Measurements from ENCODE around the gene ELOVL2. TPM values are rescaled to one million over a fixed set of nuclear protein-coding genes. Genes with fewer than 3 reads are reported as not detected.

The ELOVL2 gene
- total RNA-seq, 4 donors from 2014 or later, result 0.17 to 0.19 (median 0.18) TPM; not detected in 1

DNA sequence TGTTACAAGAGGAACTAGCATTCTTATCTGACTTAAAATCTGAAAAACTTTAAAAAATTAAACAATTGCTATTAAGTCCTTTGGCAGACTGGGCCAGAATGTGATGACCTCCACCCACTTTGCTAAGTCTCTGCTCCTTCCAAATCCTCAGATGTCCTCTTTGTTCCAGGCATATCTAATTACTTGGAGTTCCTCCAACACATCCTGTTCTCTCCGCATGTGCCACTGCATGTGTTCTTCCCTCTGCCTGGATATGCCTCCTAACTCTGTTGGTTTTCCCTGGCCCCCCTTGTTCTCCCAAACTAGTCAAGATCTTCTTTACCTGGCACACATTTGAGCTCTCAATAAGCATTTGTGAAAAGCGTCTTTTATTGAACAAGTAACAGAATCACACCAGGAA is 23.1 kb downstream of the ELOVL2 start:
- WGBS, result 37% methylated on average over 2 of the region's 2 CpGs
- H3K4me1 ChIP-seq, result peaks cover 5% of the 10 kb centered on the region
- no peak for TF ChIP-seq EP300 (IDR thresholded peaks at IDR 0.05)
- no peak for TF ChIP-seq POLR2AphosphoS5 (IDR thresholded peaks at IDR 0.05)
- TF ChIP-seq POLR2A (IDR thresholded peaks at IDR 0.05), result no peak
- TF ChIP-seq, protein P1, sequence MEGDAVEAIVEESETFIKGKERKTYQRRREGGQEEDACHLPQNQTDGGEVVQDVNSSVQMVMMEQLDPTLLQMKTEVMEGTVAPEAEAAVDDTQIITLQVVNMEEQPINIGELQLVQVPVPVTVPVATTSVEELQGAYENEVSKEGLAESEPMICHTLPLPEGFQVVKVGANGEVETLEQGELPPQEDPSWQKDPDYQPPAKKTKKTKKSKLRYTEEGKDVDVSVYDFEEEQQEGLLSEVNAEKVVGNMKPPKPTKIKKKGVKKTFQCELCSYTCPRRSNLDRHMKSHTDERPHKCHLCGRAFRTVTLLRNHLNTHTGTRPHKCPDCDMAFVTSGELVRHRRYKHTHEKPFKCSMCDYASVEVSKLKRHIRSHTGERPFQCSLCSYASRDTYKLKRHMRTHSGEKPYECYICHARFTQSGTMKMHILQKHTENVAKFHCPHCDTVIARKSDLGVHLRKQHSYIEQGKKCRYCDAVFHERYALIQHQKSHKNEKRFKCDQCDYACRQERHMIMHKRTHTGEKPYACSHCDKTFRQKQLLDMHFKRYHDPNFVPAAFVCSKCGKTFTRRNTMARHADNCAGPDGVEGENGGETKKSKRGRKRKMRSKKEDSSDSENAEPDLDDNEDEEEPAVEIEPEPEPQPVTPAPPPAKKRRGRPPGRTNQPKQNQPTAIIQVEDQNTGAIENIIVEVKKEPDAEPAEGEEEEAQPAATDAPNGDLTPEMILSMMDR (IDR thresholded peaks at IDR 0.05), result no peak
- H3K27ac ChIP-seq, result no peak overlapping the region
- H3K9me3 ChIP-seq, result no peaks in the 10 kb centered on the region
- H3K36me3 ChIP-seq, result no peaks in the 10 kb centered on the region
- no peak overlapping the region for H3K4me3 ChIP-seq
- DNase-seq (ENCODE audit: low spot score in 2 of 2), result no peak
- H3K27me3 ChIP-seq, result peaks cover 4% of the 10 kb centered on the region

DNA sequence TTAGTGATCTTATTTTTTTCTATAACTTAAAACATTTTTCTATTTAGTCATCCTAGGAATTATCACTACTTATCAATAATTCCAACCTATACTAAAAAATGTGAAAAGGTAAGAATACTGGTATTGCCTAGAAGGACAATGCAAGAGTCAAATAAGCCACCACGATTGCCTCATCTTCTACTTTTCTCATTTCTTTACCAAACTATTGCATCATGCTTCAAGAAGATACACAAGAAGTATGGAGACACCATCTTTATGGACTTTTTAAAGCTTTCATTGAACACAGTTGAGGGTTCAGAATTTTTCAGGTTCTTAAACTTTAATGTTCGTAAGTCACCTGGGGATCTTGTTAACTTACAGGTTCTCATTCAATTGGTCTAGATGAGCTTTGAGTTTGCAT is 25.9 kb downstream of the ELOVL2 start:
- Histone ChIP-seq H3K9me3 (no peaks in the 10 kb centered on the region), H3K4me1 (peaks cover 5% of the 10 kb centered on the region), H3K27me3 (peaks cover 10% of the 10 kb centered on the region), H3K36me3 (no peaks in the 10 kb centered on the region), H3K27ac (no peak overlapping the region), H3K4me3 (no peak overlapping the region)
- no peak for DNase-seq (ENCODE audit: low spot score in 2 of 2)
- 92% methylated on average over 2 of the region's 2 CpGs for WGBS
- TF ChIP-seq POLR2A (IDR thresholded peaks at IDR 0.05), result no peak

DNA sequence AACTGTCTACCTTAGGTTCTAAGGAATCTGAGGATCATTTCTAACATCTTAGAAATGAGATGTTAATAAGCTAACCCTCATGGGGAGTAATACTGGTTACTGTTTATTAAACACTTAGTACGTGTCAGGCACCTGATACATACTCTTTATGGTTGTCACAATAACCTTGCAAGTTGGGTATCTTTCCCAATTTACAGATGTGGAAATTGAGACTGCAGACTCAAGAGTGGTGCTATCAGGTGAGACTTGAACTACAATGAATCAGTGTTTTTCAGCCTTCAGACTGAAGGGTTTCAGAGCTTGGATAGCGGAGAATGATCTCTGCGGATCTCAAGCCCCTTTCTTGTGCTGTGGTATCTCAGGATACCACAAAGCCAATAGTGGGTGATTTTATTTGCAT is 27.0 kb downstream of the ELOVL2 start:
- Histone ChIP-seq H3K27me3 (peaks cover 10% of the 10 kb centered on the region), H3K27ac (no peak overlapping the region), H3K9me3 (no peaks in the 10 kb centered on the region), H3K4me3 (no peak overlapping the region), H3K36me3 (no peaks in the 10 kb centered on the region), H3K4me1 (peaks cover 6% of the 10 kb centered on the region)
- DNase-seq (ENCODE audit: low spot score in 2 of 2), result no peak
- 93% methylated on average over 3 of the region's 3 CpGs for WGBS
- TF ChIP-seq POLR2A (IDR thresholded peaks at IDR 0.05), result no peak
- no peak for TF ChIP-seq POLR2AphosphoS5 (IDR thresholded peaks at IDR 0.05)
- TF ChIP-seq EP300 (IDR thresholded peaks at IDR 0.05), result no peak
- TF ChIP-seq, protein P1 (IDR thresholded peaks at IDR 0.05), result no peak

DNA sequence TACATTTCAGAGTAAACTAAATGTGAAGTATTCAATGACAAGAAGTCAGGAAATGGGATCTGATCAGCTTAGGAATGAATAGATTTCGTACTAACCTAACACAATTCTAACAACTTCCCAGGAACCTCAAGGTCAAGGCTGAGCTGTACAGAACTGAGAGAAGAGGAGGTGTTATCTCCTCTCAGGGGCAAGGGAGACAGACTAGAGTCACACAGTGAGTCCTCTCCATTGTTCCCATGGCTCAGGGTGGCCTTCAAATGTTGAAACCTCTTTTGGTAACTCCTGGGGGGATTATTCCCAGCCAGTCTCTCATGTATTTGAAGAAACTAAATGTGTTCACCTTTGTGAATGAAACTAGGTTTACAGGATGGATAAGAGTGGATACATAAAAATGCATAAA is 27.7 kb downstream of the ELOVL2 start:
- TF ChIP-seq, protein P1 (IDR thresholded peaks at IDR 0.05), result no peak
- TF ChIP-seq POLR2A (IDR thresholded peaks at IDR 0.05), result no peak
- Histone ChIP-seq H3K4me3 (no peak overlapping the region), H3K27ac (no peak overlapping the region), H3K9me3 (no peaks in the 10 kb centered on the region), H3K4me1 (peaks cover 9% of the 10 kb centered on the region), H3K36me3 (no peaks in the 10 kb centered on the region), H3K27me3 (peaks cover 10% of the 10 kb centered on the region)
- no peak for DNase-seq (ENCODE audit: low spot score in 2 of 2)
- 82% methylated on average over 1 of the region's 1 CpG for WGBS

GRCh38 chr6:11015102-11015501 is 29.0 kb downstream of the ELOVL2 start:
- TF ChIP-seq POLR2AphosphoS5 (IDR thresholded peaks at IDR 0.05), result no peak
- no peak for TF ChIP-seq EP300 (IDR thresholded peaks at IDR 0.05)
- TF ChIP-seq, protein P1 (IDR thresholded peaks at IDR 0.05), result no peak
- no peak for TF ChIP-seq POLR2A (IDR thresholded peaks at IDR 0.05)
- DNase-seq (ENCODE audit: low spot score in 2 of 2), result no peak
- peaks cover 13% of the 10 kb centered on the region for H3K27me3 ChIP-seq
- H3K27ac ChIP-seq, result no peak overlapping the region
- H3K4me1 ChIP-seq, result peaks cover 7% of the 10 kb centered on the region
- H3K36me3 ChIP-seq, result no peaks in the 10 kb centered on the region
- no peak overlapping the region for H3K4me3 ChIP-seq
- no peaks in the 10 kb centered on the region for H3K9me3 ChIP-seq

DNA sequence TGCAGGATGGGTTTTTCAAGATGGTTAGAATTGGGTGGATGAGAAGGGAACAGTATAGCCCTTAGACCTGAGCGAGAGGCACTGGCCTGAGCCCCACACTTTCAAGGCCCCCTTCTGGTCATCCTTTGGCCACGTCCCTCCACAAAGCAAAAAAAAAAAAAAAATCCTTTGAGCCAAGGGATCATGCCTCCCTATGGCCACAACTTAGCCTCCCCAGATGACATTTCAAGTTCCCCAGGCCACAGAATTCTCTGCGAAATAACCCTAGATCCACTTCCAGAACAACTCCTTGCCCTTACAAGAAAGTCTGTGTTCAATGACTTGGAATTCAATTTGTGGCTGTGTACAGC is 30.4 kb downstream of the ELOVL2 start:
- Histone ChIP-seq H3K4me1 (peaks cover 12% of the 10 kb centered on the region), H3K4me3 (no peak overlapping the region), H3K27ac (no peak overlapping the region), H3K9me3 (no peaks in the 10 kb centered on the region), H3K36me3 (no peaks in the 10 kb centered on the region), H3K27me3 (peaks cover 17% of the 10 kb centered on the region)
- 87% methylated on average over 3 of the region's 3 CpGs for WGBS
- TF ChIP-seq POLR2AphosphoS5 (IDR thresholded peaks at IDR 0.05) (no peak), EP300 (IDR thresholded peaks at IDR 0.05) (no peak), POLR2A (IDR thresholded peaks at IDR 0.05) (no peak)
- TF ChIP-seq, protein P1 (IDR thresholded peaks at IDR 0.05), result no peak
- no peak for DNase-seq (ENCODE audit: low spot score in 2 of 2)
